Gastroesophageal sphincter (tissue), 4 donors: Measurements from ENCODE around the gene MINDY3. TPM values are rescaled to one million over a fixed set of nuclear protein-coding genes. Genes with fewer than 3 reads are reported as not detected.
A peak's percentile ranks its signal among the peaks of the same experiment; 100 is the strongest.

ENCODE experiments used
- ATAC-seq: fragments of 150-250 bp; one replicate; pipeline ENCODE4 v1.9.1; 2016; ENCODE audit warnings: mild to moderate bottlenecking, moderate library complexity
- H3K27ac ChIP-seq, 4 donors: fragments of 200-600 bp; sonication (generic) in 3 of 4; 1 replicate in 3 of 4; 2 replicates in 1 of 4; pipeline ENCODE4 v1.5.1; 2016 to 2019
- H3K27me3 ChIP-seq: fragments of 200-600 bp; sonication (generic); one replicate; pipeline ENCODE4 v1.5.1; 2019
- H3K36me3 ChIP-seq, 2 donors: fragments of 200-600 bp; sonication (generic); one replicate each; pipeline ENCODE4 v1.5.1; 2019; ENCODE audit warnings: control low read depth in 1 of 2
- H3K4me1 ChIP-seq, 3 donors: fragments of 200-600 bp; sonication (generic); 1 replicate in 2 of 3; 2 replicates in 1 of 3; pipeline ENCODE4 v1.5.1; 2016 to 2019; ENCODE audit warnings: control low read depth in 2 of 3
- H3K4me3 ChIP-seq, 2 donors: fragments of 200-600 bp; sonication (generic); one replicate each; pipeline ENCODE4 v1.5.1; 2019; ENCODE audit warnings: mild to moderate bottlenecking in 1 of 2, moderate library complexity in 1 of 2
- H3K9me3 ChIP-seq, 3 donors: fragments of 200-600 bp; sonication (generic); one replicate each; pipeline ENCODE4 v1.5.1; 2017 to 2019; ENCODE audit warnings: control low read depth in 2 of 3
- CTCF ChIP-seq, 4 experiments: fragments of 200-600 bp in 2 of 4; fragments of 450-650 bp in 2 of 4; sonication (generic) in 1 of 4; IDR thresholded peaks; one replicate each; pipeline ENCODE4 v1.5.1; 2017 to 2019; ENCODE audit warnings: antibody characterized with exemption in 4 of 4, mild to moderate bottlenecking in 2 of 4, moderate library complexity in 2 of 4
- EP300 ChIP-seq: sonication (generic); formaldehyde crosslinking; IDR thresholded peaks from one replicate; pipeline ENCODE4 v1.6.1; 2017; ENCODE audit warnings: antibody characterized with exemption, mild to moderate bottlenecking
- POLR2A ChIP-seq, 2 donors: fragments of 450-650 bp; IDR thresholded peaks; one replicate each; pipeline ENCODE4 v1.6.1; 2017; ENCODE audit warnings: antibody characterized with exemption in 2 of 2, mild to moderate bottlenecking in 2 of 2, moderate library complexity in 1 of 2
- POLR2AphosphoS5 ChIP-seq: sonication (generic); formaldehyde crosslinking; IDR thresholded peaks from one replicate; pipeline ENCODE4 v1.6.1; 2017; ENCODE audit warnings: antibody characterized with exemption
- WGBS, 2 donors: methylation state at CpG; one replicate each; pipeline ENCODE4 v1.1.5; 2018; ENCODE audit warnings: low coverage in 1 of 2; 5-methylcytosine and 5-hydroxymethylcytosine counted together
- total RNA-seq, 4 donors: library from RNA; depleted of rRNA; stranded (reverse); fragments of >200 nt; gene quantifications; one replicate each; pipeline ENCODE4 v1.1.0, GENCODE V29; 2016

MINDY3 gene
- 10 to 100 TPM; 21.8 to 93.6 (median 36.7) TPM for total RNA-seq

- no peaks in the 10 kb centered on the region for H3K9me3 ChIP-seq
- peaks cover 4% of the 10 kb centered on the region for H3K27me3 ChIP-seq
- peak within 1 kb of the TSS; percentile 83 to 92 for H3K4me3 ChIP-seq
- peak within 1 kb of the TSS; percentile 54 to 86 (median 82) for H3K27ac ChIP-seq
- peaks cover 4 to 41% (median 5%) of the 10 kb centered on the region in 3 donors for H3K4me1 ChIP-seq
- H3K36me3 ChIP-seq: no peaks in the 10 kb centered on the region
- 0 to 6% methylated on average over 7 of the region's 47 CpGs for WGBS, 2 donors
- peak; percentile 85 for ATAC-seq
- peak; percentile 19 for TF ChIP-seq POLR2AphosphoS5
- TF ChIP-seq CTCF (IDR thresholded peaks at IDR 0.05): no peak
- no peak for TF ChIP-seq EP300
These were observed at the start of gene MINDY3 for GRCh38 chr10:15859906-15860691. Gene MINDY3, minus strand, starts transcription at chr10:15860507. Its CDS starts 208 bp downstream, at chr10:15860299.

- H3K27ac ChIP-seq: no peak overlapping the region
- 62 to 80% methylated on average over 2 to 3 of the region's 3 CpGs for WGBS, 2 donors
- H3K4me3 ChIP-seq: no peak overlapping the region
- no peaks in the 10 kb centered on the region for H3K4me1 ChIP-seq
- no peaks in the 10 kb centered on the region for H3K9me3 ChIP-seq
- peaks cover 35% of the 10 kb centered on the region for H3K27me3 ChIP-seq
- no peaks in the 10 kb centered on the region for H3K36me3 ChIP-seq
- ATAC-seq: no peak
- TF ChIP-seq EP300 (no peak), POLR2AphosphoS5 (no peak), POLR2A (IDR thresholded peaks at IDR 0.05) (no peak), CTCF (IDR thresholded peaks at IDR 0.05) (no peak)
These were observed 41.6 kb upstream of the MINDY3 start for GRCh38 chr10:15901889-15902288.

GRCh38 chr10:15898046-15898445, 37.7 kb upstream of the MINDY3 start:
- H3K9me3 ChIP-seq: no peaks in the 10 kb centered on the region
- H3K4me3 ChIP-seq: no peak overlapping the region
- no peak for ATAC-seq
- H3K4me1 ChIP-seq: no peaks in the 10 kb centered on the region
- 59 to 65% methylated on average over 4 of the region's 4 CpGs for WGBS, 2 donors
- no peaks in the 10 kb centered on the region for H3K36me3 ChIP-seq
- no peak overlapping the region for H3K27ac ChIP-seq
- no peak for TF ChIP-seq EP300
- TF ChIP-seq POLR2A (IDR thresholded peaks at IDR 0.05): no peak
- peak in 2 of 4 experiments; percentile 9 to 17 for TF ChIP-seq CTCF (IDR thresholded peaks at IDR 0.05)
- TF ChIP-seq POLR2AphosphoS5: no peak
- H3K27me3 ChIP-seq: peaks cover 45% of the 10 kb centered on the region

- no peak overlapping the region for H3K4me3 ChIP-seq
- no peaks in the 10 kb centered on the region for H3K36me3 ChIP-seq
- peaks cover 45% of the 10 kb centered on the region for H3K27me3 ChIP-seq
- TF ChIP-seq CTCF (IDR thresholded peaks at IDR 0.05) (no peak), POLR2A (IDR thresholded peaks at IDR 0.05) (no peak), POLR2AphosphoS5 (no peak), EP300 (no peak)
- 44 to 52% methylated on average over 3 of the region's 3 CpGs for WGBS, 2 donors
- no peaks in the 10 kb centered on the region for H3K4me1 ChIP-seq
- no peaks in the 10 kb centered on the region for H3K9me3 ChIP-seq
- ATAC-seq: no peak
- no peak overlapping the region for H3K27ac ChIP-seq
These were observed 37.0 kb upstream of the MINDY3 start for GRCh38 chr10:15897287-15897686.

- Histone ChIP-seq H3K9me3 (no peaks in the 10 kb centered on the region), H3K27ac (no peak overlapping the region), H3K36me3 (no peaks in the 10 kb centered on the region), H3K27me3 (peaks cover 39% of the 10 kb centered on the region), H3K4me3 (no peak overlapping the region), H3K4me1 (no peaks in the 10 kb centered on the region)
- TF ChIP-seq POLR2AphosphoS5: no peak
- no peak for TF ChIP-seq POLR2A (IDR thresholded peaks at IDR 0.05)
- no peak for TF ChIP-seq CTCF (IDR thresholded peaks at IDR 0.05)
- no peak for TF ChIP-seq EP300
- WGBS, 2 donors: 85 to 86% methylated on average over 4 of the region's 4 CpGs
- no peak for ATAC-seq
These were observed 36.3 kb upstream of the MINDY3 start for GRCh38 chr10:15896654-15897053.
